Uterus (tissue), 4 donors: Measurements from ENCODE around the gene ARL14. TPM values are rescaled to one million over a fixed set of nuclear protein-coding genes. Genes with fewer than 3 reads are reported as not detected.

Experiments
- DNase-seq, 2 donors: peaks; one replicate each; pipeline ENCODE4 v3.0.0-alpha.2; 2019 to 2020
- H3K27ac ChIP-seq, 2 donors: fragments of 200-600 bp; sonication (generic); 1 replicate in 1 of 2; 2 replicates in 1 of 2; pipeline ENCODE4 v1.5.1; 2016 to 2018
- H3K27me3 ChIP-seq, 2 donors: fragments of 200-600 bp; sonication (generic); one replicate each; pipeline ENCODE4 v1.5.1; 2018 to 2019; ENCODE audit warnings: control low read depth in 1 of 2
- H3K36me3 ChIP-seq, 2 donors: fragments of 200-600 bp; sonication (generic); one replicate each; pipeline ENCODE4 v1.5.1; 2019; ENCODE audit warnings: control low read depth in 1 of 2
- H3K4me1 ChIP-seq, 2 donors: fragments of 200-600 bp; sonication (generic); one replicate each; pipeline ENCODE4 v1.5.1; 2018 to 2019; ENCODE audit warnings: control low read depth in 1 of 2
- H3K4me3 ChIP-seq, 2 donors: fragments of 200-600 bp; sonication (generic); 1 replicate in 1 of 2; 2 replicates in 1 of 2; pipeline ENCODE4 v1.5.1; 2018 to 2019; ENCODE audit warnings: mild to moderate bottlenecking in 1 of 2
- H3K9me3 ChIP-seq, 2 donors: fragments of 200-600 bp; sonication (generic); one replicate each; pipeline ENCODE4 v1.5.1; 2019; ENCODE audit warnings: control low read depth in 1 of 2
- POLR2A ChIP-seq, 2 donors: fragments of 450-650 bp; IDR thresholded peaks; one replicate each; pipeline ENCODE4 v1.6.1; 2016; ENCODE audit warnings: antibody characterized with exemption in 2 of 2, mild to moderate bottlenecking in 1 of 2, moderate library complexity in 1 of 2
- intact Hi-C: fragments of 100-400 bp; cut with DNase I; formaldehyde crosslinking; loops from one replicate; pipeline ENCODE4 v1.15.1; 2023; ENCODE audit warnings: low total_unique reads
- small RNA-seq: library from RNA; depleted of rRNA; stranded (forward); fragments of <200 nt; gene quantifications from one replicate; pipeline ENCODE3, GENCODE V24; 2016
- total RNA-seq, 4 donors: library from RNA; depleted of rRNA in 3 of 4; stranded (reverse); fragments of >200 nt in 3 of 4; gene quantifications; one replicate each; pipeline versions ENCODE4 v1.1.0 to v1.2.4, GENCODE V29; 2014 to 2023
- TF ChIP-seq, protein P1 (sequence below), 4 experiments: fragments of 200-600 bp in 2 of 4; fragments of 450-650 bp in 2 of 4; sonication (generic) in 2 of 4; IDR thresholded peaks; one replicate each; pipeline ENCODE4 v1.5.1; 2016 to 2019; ENCODE audit warnings: antibody characterized with exemption in 4 of 4, mild to moderate bottlenecking in 2 of 4, moderate library complexity in 1 of 4
- donor health status: DM: yes; HTN: yes; CAD: no.

Gene ARL14
- total RNA-seq, 4 donors from 2014 or later: not detected

DNA sequence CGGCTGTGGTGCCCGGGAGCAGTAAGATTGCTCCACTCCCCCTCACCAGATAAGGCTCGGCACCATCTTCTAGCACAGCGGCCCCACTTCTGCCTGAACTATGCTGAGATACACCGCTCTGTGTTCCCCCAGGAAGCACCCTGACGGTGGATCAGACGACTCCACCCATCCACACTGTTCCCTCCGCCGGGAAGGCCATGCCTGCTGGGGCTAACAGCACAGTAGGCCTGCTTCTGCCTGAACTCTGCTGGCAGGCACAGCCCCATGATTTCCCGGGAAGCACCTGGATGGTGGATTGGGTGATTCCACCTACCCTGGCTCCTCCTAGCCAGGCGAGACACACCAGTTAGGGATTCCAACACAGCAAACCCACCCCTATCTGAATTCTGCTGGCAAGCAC is 42.8 kb downstream of the ARL14 start:
- DNase-seq: no peak
- intact Hi-C loops: no loop called here
- H3K27ac ChIP-seq: no peak overlapping the region
- no peaks in the 10 kb centered on the region for H3K27me3 ChIP-seq
- no peak overlapping the region for H3K4me3 ChIP-seq
- no peaks in the 10 kb centered on the region for H3K4me1 ChIP-seq
- H3K36me3 ChIP-seq: no peaks in the 10 kb centered on the region
- TF ChIP-seq, protein P1, sequence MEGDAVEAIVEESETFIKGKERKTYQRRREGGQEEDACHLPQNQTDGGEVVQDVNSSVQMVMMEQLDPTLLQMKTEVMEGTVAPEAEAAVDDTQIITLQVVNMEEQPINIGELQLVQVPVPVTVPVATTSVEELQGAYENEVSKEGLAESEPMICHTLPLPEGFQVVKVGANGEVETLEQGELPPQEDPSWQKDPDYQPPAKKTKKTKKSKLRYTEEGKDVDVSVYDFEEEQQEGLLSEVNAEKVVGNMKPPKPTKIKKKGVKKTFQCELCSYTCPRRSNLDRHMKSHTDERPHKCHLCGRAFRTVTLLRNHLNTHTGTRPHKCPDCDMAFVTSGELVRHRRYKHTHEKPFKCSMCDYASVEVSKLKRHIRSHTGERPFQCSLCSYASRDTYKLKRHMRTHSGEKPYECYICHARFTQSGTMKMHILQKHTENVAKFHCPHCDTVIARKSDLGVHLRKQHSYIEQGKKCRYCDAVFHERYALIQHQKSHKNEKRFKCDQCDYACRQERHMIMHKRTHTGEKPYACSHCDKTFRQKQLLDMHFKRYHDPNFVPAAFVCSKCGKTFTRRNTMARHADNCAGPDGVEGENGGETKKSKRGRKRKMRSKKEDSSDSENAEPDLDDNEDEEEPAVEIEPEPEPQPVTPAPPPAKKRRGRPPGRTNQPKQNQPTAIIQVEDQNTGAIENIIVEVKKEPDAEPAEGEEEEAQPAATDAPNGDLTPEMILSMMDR (IDR thresholded peaks at IDR 0.05): no peak
- no peak for TF ChIP-seq POLR2A (IDR thresholded peaks at IDR 0.05)
- H3K9me3 ChIP-seq: no peaks in the 10 kb centered on the region

DNA sequence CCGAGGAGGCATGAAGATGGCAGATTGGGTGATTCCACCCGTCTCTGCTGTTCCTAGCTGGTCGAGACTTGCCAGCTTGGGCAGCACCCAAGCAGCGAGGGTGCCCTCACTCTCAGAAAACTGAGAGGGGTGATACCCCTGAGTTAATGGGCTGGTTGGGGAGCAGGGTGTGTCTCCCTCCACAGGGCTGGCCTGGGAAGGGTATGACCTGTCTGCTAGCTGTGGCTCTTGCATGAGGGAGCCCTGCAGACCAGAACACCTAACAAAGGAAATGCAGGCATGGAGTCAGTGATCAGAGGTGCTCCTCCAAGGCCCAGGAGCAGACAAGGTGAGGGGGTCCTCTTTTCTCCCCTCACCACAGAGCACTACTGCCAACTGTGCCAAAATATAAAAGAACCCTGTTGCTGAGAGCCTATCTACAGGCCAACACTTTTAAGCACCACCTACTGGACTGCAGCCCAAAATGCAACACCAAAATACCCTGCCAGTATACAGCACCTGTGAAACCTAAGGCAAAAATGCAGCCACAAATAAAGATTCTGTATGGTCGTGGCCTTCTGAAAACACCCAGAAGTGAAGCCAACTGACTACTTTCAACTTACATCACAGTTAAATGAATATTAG is 43.3 kb downstream of the ARL14 start:
- no peak for DNase-seq
- TF ChIP-seq, protein P1 (IDR thresholded peaks at IDR 0.05): no peak
- no peak for TF ChIP-seq POLR2A (IDR thresholded peaks at IDR 0.05)
- no peaks in the 10 kb centered on the region for H3K9me3 ChIP-seq
- H3K27me3 ChIP-seq: no peaks in the 10 kb centered on the region
- no peaks in the 10 kb centered on the region for H3K36me3 ChIP-seq
- no peak overlapping the region for H3K27ac ChIP-seq
- no peaks in the 10 kb centered on the region for H3K4me1 ChIP-seq
- H3K4me3 ChIP-seq: no peak overlapping the region
- intact Hi-C loops: no loop called here

DNA sequence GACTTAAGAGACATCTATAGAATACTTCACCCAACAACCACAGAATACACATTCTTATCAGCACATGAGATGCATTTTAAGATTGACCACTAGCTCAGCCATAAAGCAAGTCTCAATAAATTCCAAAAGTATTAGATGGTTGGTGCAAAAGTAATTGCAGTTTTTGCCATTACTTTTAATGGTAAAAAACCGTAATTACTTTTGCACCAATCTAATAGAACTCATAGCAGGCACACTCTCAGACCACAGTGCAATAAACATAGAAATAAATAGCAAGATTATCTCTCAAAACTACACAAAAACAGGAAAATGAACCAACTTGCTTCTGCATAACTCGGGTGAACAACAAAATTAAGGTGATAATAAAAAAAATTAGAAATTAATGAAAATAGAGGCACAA is 45.4 kb downstream of the ARL14 start:
- Histone ChIP-seq H3K4me3 (no peak overlapping the region), H3K27me3 (no peaks in the 10 kb centered on the region), H3K4me1 (no peaks in the 10 kb centered on the region), H3K9me3 (no peaks in the 10 kb centered on the region), H3K36me3 (no peaks in the 10 kb centered on the region), H3K27ac (no peak overlapping the region)
- no peak for TF ChIP-seq POLR2A (IDR thresholded peaks at IDR 0.05)
- TF ChIP-seq, protein P1 (IDR thresholded peaks at IDR 0.05): no peak
- intact Hi-C loops: no loop called here
- DNase-seq: no peak

DNA sequence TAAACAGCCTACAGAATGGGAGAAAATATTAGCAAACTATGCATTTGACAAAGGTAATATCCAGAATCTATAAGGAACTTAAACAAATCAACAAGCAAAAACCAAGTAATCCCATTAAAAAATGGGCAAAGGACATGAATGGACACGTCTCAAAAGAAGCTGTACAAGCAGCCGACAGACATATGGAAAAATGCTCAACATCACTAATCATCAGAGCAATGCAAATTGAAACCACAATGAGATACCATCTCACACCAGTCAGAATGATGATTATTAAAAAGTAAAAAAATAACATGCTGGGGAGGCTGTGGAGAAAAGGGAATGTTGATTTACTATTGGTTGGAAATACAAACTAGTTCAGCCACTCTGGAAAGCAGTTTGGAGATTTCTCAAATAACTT is 48.4 kb downstream of the ARL14 start:
- intact Hi-C loops: no loop called here
- Histone ChIP-seq H3K36me3 (no peaks in the 10 kb centered on the region), H3K4me1 (no peaks in the 10 kb centered on the region), H3K4me3 (no peak overlapping the region), H3K27ac (no peak overlapping the region), H3K27me3 (no peaks in the 10 kb centered on the region), H3K9me3 (no peaks in the 10 kb centered on the region)
- TF ChIP-seq, protein P1 (IDR thresholded peaks at IDR 0.05): no peak
- no peak for TF ChIP-seq POLR2A (IDR thresholded peaks at IDR 0.05)
- no peak for DNase-seq

Small RNA genes within 50 kb of the gene (small RNA-seq; reads per million reads assigned to genes)
- not detected for gene RF00139

Other genes with a start within 250 kb of the ARL14 start
- 10 to 100 TPM in 1 of 4 donors, 1 to 10 TPM in 2, not detected in 1; 1.0 to 42.9 (median 5.1) TPM for gene TRIM59, start 227.4 kb upstream of the ARL14 start, total RNA-seq
- gene KPNA4, start 111.6 kb upstream of the ARL14 start, total RNA-seq: 10 to 100 TPM; 18.5 to 72.7 (median 33.5) TPM
- 10 to 100 TPM in 3 of 4 donors, 1 to 10 TPM in 1; 3.2 to 27.9 (median 16.4) TPM for gene PPM1L, start 79.1 kb downstream of the ARL14 start, total RNA-seq